GM19463 (cell line): ENCODE measurements around the gene SPARCL1.
"Not testable (repeated sequence)": the region's sequence is repeated elsewhere in the genome, so short reads cannot be mapped to it uniquely, and the experiment has no call there.

Source experiments
- ATAC-seq: cut with Tn5 transposase; IDR thresholded peaks from one replicate; pipeline ENCODE4 v1.9.1; 2021; ENCODE audit warnings: mild to moderate bottlenecking, moderate library complexity; ENCODE audit not compliant: unreplicated experiment

Gene SPARCL1

DNA sequence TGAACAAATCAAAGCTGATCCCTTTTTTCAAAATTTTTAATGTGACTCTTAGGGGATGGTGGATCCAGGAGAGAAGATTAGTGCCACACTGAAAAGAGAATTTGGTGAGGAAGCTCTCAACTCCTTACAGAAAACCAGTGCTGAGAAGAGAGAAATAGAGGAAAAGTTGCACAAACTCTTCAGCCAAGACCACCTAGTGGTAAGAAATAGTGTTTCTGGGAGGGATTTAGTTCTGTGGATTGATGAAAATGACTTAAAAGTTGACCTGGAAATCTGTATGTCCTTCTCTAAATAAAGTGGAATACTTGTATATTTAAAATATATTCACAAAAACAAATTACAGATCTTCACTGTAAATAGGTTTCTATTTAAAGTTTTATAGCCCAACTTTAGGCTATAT, 77.6 kb downstream of the SPARCL1 start:
- ATAC-seq, result no peak

DNA sequence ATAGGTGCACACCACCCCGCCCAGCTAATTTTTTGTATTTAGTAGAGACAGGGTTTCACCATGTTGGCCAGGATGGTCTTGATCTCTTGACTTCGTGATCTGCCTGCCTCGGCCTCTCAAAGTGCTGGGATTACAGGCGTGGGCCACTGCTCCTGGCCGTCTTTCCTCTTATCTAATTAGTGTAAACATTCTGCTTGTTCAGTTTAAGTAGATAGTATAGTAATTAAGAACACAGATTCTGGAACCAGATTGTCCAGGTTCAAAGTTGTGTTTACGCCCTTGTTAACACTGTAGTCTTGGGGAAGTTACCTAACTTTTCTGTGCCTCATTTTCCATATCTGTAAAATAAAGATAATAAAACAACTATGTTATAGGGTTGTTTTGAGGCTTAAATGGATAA, 82.8 kb downstream of the SPARCL1 start:
- ATAC-seq, result not testable (repeated sequence)

DNA sequence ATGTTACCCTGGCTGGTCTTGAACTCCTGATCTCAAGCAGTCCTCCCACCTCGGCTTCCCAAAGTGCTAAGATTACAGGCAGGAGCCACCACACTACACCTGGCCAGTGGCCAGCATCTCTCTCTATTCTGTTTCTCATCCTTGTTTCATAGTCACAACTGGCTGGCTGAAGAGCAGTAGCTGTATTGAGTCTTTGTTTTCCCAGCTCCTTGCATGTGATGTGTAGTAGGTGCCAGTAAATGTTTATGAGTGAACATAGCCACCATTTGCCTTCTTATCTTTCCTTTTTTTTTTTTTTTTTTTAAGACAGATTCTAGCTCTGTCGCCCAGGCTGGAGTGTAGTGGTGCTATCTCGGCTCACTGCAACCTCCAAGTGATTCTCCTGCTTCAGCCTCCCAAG, 83.2 kb downstream of the SPARCL1 start:
- no peak for ATAC-seq

DNA sequence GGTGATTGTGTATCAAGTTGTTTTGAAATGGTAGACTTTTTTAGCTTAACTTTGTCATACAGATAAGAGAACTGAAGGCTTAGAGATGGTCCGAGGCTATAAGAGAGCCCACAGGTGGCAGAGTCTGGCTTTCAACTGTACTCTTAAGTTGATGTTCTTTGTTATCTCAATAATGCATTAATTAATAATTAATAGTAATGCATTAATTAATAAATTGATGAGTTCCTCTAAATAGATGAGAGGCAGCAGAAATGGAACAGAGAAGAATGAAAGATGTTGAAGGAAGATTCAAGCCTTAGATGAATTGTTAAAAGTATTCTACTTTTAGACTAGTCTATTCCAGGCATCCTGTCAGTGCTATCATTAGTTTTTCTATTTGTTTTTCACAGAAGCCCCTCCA, 84.4 kb downstream of the SPARCL1 start:
- no peak for ATAC-seq

DNA sequence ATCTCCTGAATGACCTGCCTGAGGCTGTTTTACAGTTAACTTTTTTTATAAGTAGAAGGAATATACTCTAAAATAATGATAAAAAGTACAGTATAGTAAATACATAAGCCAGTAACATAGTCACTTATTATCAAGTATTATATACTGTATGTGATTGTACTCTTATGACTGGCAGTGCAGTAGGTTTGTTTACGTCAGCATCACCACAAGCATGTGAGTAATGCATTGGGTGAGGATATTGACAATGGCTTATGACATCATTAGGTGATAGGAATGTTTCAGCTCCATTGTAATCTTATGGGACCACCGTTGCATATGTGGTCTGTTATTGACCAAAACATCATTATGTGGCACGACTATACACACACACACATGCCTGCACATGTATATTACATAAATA, 86.3 kb downstream of the SPARCL1 start:
- ATAC-seq, result no peak

DNA sequence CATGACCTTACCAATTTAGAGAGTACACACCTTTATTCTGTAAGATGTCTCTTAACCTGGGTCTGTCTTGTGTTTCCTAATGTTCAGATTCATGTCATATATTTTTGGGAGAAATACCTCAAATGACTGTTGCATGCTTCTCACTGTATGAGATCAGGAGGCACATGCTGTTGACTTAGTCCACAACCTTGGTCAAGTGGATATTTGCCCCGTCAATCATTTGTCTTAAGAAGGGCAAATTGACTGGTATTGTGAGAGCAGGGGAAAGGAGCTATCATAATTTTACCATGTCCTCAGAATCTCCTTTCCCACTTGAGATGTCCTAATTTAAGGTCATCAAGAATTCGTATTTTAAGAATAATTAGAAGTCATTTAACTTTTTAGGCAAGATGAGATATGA, 95.8 kb downstream of the SPARCL1 start:
- ATAC-seq, result no peak

DNA sequence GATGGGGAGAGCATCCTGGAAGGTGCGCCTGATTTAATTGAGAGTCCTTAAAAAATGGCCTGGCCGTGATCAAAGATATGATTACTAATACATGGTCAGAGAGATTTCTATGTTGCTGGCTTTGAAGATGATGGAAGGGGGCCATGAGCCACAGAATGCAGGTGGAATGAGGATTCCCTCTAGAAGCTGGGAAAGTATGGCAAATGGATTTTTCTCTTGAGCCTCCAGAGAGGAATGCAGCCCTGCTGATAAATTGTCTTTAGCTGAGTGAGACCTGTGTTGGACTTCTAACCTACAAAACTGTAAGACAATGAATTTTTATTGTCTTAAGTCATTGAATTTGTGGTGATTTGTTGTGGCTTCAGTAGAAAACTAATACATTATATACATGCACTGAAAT, 99.1 kb downstream of the SPARCL1 start:
- ATAC-seq, result no peak

DNA sequence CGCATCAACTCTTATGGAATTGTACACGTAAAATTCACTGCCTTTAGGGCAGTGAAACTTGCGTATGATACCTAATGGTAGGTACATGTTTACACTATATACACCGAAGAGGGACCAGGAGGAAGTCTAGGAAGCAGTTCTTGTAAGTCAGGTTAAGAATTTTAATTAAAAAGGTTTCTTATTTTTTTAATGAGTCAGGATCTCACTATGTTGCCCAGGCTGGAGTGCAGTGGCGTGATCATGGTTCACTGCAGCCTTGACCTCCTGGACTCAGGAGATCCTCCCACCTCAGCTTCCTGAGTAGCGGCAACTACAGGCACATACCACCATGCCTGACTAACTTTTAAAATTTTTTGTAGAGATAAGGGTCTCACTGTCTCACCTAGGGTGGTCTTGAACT, 100.2 kb downstream of the SPARCL1 start:
- ATAC-seq, result no peak

DNA sequence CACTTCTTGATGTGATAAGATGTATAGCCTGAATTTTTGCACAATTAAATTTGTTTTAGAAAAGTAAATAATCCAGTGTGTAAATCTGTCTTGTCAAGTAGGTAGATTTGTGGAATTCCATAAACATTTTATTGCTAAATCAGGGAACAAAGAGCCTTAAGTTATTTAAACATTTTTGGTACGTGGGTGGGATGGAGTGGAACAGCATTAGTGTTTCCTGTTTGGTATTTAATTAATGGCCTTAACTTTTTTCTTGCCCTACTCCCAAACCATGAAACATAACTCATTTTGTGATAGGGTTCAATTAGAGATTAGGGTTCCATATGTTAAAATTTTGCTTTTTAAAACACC, 101.7 kb downstream of the SPARCL1 start:
- no peak for ATAC-seq

DNA sequence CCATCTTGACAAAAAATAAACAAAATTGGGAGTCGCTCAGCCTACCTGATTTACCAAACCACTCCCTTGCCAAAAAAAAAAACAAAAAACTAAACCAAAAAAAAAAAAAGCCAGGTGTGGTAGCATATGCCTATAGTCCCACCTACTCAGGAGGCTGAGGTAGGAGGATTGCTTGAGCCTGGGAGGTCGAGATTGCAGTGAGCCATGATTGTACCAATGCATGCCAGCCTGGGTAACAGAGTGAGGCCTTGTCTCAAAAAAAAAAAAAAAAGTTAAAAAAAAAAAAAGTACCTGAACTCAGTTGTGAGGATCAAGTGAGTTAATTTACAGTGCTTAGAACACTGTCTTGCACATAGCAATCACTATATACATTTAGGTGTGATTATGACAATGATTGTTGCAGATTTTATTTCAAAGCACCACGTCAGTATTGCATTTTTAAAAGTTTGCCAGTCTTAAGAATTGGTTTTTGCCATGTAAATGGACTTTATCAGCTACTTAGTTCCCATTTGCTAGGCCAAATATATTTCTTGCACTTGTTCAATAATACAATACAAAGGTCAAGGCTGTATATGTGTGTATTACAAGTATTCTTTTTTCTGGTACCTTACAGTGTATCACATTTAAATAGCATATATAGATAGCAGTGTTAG, 102.2 kb downstream of the SPARCL1 start:
- ATAC-seq, result no peak

DNA sequence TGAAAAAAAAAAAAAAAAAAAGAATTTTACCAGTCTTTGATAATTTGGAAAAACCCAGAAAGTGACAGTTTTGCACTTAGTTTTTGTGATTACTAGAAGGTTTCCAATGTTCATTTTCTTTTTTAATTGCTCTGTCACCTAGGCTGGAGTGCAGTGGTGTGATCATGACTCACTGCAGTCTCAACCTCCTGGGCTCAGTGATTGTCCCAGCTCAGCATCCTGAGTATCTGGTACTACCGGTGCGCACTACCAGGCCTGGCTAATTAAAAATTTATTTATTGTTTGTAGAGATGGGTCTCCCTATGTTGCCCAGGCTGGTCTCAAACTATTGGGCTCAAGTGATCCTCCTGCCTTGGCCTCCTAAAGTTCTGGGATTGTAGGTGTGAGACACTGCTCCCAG, 103.5 kb downstream of the SPARCL1 start:
- no peak for ATAC-seq

DNA sequence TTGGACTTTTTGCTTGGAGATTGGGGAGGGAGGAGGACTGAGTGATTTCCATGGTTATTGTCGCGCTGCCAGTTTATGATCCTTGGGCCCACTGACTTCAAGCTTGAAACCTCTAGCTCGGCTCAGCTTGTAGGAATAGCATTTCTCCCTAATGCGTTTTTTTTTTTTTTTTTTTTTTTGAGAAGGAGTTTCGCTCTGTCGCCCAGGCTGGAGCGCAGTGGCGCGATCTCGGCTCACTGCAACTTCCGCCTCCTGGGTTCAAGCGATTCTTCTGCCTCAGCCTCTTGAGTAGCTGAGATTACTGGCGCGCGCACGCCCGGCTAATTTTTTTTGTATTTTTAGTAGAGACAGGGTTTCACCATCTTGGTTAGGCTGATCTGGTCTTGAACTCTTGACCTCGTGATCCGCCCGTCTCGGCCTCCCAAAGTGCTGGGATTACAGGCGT, 105.1 kb downstream of the SPARCL1 start:
- ATAC-seq, result not testable (repeated sequence)
